HG02571 (cell line): ENCODE data around the gene SLC36A2.

Experiments
- ATAC-seq: cut with Tn5 transposase; IDR thresholded peaks from one replicate; pipeline ENCODE4 v1.9.1; 2021; ENCODE audit warnings: mild to moderate bottlenecking, moderate library complexity; ENCODE audit not compliant: unreplicated experiment

SLC36A2 gene

DNA sequence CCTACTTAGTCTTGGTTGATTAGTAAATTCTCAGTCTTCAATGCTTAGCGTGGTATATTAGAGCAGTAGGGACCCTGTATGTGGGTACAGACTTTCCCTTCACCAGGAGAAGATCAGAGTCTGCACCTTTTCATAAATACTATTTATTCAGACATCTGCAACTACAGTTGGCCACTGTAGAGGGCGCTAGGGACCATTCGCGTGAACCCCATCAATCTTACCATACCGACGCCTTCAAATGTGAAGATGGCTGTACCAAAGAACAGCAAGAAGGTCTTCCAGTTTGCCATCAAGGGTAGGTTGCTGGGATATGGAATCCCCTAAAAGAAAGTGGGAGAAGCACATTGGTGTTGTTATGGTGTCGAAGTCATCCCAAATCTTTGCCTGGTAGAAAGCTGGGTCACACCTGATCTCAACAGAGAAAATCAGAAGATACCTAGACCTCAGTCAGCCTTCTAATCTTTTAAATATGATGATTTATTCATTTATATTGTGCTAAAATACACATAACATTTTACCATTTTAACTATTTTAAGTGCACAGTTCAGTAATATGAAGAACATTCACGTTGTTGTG, 62.9 kb downstream of the SLC36A2 start:
- no peak for ATAC-seq

DNA sequence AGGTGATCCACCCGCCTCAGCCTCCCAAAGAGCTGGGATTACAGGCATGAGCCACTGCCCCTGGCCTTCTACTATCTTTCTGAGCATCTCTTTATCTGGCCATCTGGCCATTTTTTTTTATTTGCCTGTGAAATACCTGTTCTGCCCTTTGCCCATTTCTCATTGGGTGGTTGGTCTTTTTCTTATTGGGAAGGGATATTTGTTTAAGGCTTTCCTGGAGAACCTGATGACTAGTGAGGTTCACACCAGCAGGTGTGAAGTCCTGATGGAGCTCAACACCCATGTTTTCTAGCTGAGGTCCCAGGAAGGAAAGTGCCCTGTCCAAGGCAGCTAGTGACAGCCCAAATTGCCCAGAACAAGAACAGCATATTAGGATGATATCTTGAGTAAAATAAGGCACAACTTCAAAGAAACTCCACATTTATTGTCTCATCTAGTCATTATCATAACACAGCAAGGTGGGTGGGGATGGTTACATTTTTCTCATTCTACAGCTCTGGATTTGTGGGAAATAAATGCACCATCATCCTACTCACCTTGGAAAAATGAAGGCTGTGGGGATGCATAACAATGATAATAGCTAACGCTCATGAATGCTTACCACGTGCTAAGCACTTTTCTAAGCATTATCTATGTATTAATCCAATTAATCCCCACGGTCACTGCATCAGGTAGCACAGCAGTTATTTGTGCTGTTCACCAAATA, 64.1 kb downstream of the SLC36A2 start:
- ATAC-seq: no peak

DNA sequence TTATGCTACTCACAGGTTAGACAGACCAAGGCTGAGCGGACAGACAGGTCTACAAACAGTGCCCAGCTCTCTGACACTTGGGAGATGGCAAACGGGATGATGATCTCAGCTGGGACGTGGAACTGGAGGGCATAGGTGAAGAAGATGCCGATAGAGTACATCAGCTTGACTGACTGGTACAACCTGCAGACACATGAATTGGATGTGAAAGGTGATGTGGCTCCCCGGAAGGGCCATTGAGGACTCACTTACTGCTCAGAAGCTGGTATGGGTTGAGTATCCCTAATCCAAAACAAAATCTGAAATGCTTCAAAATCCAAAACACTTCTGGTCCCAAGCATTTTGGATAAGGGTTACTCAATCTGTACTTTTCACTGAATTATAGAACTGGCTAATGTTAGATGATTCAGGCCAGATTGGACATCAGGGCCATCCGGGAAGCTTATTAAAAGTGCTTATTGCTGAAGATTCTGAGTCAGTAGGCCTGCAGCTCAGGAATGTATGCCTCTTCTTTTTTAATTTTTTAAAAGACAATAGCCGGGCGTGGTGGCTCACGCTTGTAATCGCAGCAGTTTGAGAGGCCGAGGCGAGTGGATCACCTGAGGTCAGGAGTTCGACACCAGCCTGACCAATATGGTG, 66.2 kb downstream of the SLC36A2 start:
- ATAC-seq: no peak

DNA sequence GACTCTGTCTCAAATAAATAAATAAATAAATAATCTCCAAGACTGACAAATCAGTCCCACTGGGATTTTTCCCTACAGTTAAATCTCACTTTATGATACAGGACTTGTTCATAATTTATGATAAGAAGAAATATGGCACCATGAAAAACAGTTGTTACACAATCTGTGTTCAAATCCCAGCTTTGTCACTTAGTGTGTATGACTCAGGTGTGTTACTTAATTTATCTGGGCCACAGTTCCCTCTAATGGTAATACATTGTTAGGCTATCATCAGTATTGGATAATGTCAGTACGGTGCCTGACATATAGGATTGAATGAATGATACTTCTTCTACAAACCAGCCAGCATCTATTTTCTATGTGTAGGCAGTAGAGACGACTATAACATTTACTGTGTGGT, 66.9 kb downstream of the SLC36A2 start:
- ATAC-seq: no peak

DNA sequence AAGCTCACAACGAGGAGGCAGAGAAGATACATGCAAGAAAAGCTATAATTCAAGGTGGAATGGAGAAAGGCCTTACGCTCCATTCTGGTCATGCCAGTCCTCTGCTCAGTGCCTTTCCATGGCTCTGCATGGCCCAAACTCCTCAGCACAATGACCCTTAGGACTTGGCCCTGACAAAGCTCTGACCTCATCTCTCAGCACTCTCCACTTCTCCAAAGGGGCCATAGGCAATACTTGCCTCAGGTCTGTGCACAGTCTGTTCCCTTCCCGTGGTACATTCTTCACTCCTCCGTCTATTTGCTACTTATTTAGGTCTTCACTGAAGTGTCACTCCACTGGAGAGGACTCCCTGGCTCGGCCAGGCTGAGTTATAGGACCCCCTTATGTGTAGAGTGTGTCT, 68.5 kb downstream of the SLC36A2 start:
- ATAC-seq: no peak

DNA sequence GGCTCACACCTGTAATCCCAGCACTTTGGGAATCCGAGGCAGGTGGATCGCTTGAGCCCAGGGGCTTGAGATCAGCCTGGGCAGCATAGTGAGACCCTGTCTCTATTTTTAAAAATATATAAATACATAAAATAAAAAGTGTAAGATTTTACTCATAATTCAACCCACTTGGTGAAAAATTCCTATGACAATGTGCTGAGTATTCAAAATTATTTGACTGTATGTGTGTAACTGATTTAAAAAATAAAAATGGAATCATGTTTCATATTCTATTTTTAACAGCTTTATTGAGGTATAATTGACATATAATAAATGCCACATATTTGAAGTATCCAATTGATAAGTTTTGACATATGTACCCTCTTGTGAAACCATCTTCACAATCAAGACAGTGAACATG, 71.6 kb downstream of the SLC36A2 start:
- ATAC-seq: no peak

DNA sequence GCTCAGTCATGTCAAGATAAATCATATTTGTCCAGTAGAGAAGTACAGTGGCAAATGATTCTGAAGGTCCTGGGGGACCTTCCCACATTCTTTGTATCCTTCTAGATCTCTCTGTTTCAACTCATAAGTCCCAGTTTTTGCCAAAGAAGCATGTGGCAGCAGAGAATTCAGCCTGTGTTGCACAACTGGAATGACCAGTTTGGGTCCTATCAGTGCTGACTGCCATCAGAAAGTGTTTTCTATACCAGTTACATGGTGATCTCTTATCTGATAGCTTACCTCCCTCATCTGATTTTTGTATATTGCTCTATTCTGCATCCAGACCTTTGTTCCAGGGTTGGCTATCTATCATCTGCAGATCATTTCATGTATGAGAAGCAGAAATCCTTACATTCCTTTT, 72.7 kb downstream of the SLC36A2 start:
- no peak for ATAC-seq

DNA sequence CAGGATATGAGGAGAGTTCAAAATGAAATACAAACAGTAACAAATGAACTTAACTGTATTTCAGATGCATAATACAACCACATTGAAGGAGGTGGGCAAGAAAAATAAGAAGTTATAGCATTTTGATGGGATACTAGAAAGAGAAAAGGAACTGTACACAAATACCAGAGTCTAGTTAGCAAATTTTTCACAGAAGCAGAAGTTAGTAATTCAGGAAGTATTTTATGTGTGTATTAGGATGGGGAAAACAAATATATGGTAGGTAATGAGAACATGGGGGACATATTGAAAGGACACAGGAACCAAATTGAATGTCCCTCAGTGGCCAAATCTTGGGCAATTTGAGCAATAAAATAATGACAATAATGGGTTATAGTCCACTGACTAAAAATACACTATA, 76.0 kb downstream of the SLC36A2 start:
- no peak for ATAC-seq

DNA sequence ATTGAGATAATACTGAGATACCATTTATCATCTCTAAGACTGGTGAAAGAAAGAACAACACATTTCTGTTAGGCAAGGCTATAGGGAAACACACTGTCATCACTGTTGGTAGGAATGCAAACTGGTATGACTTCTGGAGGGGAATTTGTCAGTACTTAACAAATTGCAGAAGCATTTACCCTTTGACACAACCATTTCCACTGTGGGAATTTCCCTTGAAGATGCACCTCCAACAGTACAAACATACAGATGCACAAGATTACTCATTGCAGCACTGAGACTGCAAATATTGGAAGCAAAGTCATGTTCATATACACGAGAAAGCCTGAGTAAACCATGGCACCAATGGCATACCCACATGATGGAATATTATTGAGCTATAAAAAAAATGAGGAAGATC, 76.8 kb downstream of the SLC36A2 start:
- ATAC-seq: peak; percentile 95

DNA sequence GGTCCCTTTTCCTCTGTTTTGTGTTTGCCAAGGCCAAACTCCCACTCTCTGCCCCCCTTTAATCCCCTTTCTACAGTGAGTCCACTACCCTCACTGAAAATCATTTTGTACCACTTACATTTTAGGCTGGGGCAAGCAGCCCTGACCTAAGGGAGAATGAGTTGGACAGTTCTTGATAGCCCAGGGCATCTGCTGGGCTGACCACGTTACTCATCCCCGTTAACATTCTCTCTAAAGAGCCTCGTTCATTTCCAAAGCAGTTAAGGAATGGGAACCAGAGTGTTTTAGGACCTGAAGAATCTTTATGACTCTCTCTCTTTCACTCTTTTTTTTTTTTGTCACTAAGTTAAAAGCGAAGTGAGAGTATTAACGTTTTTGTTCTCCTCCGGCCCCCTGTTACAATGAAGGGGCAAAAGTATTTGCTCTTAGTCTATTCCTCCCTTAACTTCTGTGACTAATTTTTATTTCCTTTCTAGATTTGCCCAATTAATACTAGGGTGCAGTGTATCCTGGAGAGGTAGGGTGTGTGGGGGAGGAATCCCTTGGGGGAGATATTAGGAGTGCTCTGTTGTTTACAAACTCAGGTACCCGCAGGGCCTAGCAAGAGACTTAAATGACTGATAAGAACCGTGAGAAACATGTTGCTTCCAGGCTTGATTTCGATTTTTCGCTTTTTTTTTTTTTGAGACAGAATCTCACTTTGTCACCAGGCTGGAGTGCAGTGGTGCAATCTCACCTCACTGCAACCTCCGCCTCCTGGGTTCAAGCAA, 79.7 kb downstream of the SLC36A2 start:
- no peak for ATAC-seq
